ACC112 (cell line): Measurements from ENCODE around the gene NCAPH2.

Experiments used
- H2AFZ ChIP-seq: fragments of 200-600 bp; sonication (generic); one replicate; pipeline ENCODE4 v1.6.0; 2017; ENCODE audit warnings: antibody characterized with exemption, low read length; ENCODE audit not compliant: unreplicated experiment
- H3K27ac ChIP-seq: fragments of 200-600 bp; sonication (generic); 2 replicates; pipeline ENCODE4 v1.5.1; 2014; ENCODE audit warnings: low read depth, mild to moderate bottlenecking, antibody characterized with exemption, low read length, moderate library complexity
- H3K27me3 ChIP-seq: fragments of 200-600 bp; sonication (generic); 2 replicates; pipeline ENCODE4 v1.6.1; 2014; ENCODE audit warnings: mild to moderate bottlenecking, antibody characterized with exemption, low read length, moderate library complexity, mixed read lengths; ENCODE audit not compliant: insufficient read depth
- H3K36me3 ChIP-seq: fragments of 200-600 bp; sonication (generic); 2 replicates; pipeline ENCODE4 v1.6.1; 2016; ENCODE audit warnings: mild to moderate bottlenecking, antibody characterized with exemption, low read length, moderate library complexity, mixed read lengths; ENCODE audit not compliant: insufficient read depth
- H3K4me1 ChIP-seq: fragments of 200-600 bp; sonication (generic); one replicate; pipeline ENCODE4 v1.6.1; 2016; ENCODE audit warnings: low read length, mixed read lengths; ENCODE audit not compliant: insufficient read depth, unreplicated experiment, control insufficient read depth
- H3K4me3 ChIP-seq: fragments of 200-600 bp; sonication (generic); 2 replicates; pipeline ENCODE4 v1.5.1; 2014; ENCODE audit warnings: mild to moderate bottlenecking, low read depth, low read length
- H3K79me2 ChIP-seq: fragments of 200-600 bp; sonication (generic); one replicate; pipeline ENCODE4 v1.6.0; 2016; ENCODE audit warnings: low read length; ENCODE audit not compliant: control insufficient read depth, unreplicated experiment, insufficient read depth

Gene NCAPH2

DNA sequence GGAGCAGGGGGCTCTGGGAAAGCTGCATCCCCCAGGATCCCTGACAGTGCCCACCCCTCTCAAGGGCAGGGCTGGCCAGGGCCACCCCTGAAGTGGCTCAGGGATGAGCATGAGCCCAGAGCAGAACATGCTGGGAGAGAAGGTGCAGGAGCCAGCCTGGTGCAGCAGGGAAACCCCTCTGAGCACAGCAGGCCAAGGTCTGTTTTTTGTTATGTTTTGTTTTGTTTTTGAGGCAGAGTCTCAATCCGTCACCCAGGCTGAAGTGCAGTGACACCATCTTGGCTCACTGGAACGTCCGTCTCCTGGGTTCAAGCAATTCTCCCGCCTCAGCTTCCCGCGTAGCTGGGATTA, 32.4 kb upstream of the NCAPH2 start:
- H3K36me3 ChIP-seq, result no peaks in the 10 kb centered on the region
- 0 out of 2 replicates have a peak overlapping the region, but pooled peaks have one; percentile 76 for H3K4me3 ChIP-seq
- H3K79me2 ChIP-seq, result peaks cover 36% of the 10 kb centered on the region
- no peak overlapping the region for H2AFZ ChIP-seq
- peaks cover 11% of the 10 kb centered on the region for H3K4me1 ChIP-seq
- no peaks in the 10 kb centered on the region for H3K27me3 ChIP-seq
- H3K27ac ChIP-seq, result no peak overlapping the region

DNA sequence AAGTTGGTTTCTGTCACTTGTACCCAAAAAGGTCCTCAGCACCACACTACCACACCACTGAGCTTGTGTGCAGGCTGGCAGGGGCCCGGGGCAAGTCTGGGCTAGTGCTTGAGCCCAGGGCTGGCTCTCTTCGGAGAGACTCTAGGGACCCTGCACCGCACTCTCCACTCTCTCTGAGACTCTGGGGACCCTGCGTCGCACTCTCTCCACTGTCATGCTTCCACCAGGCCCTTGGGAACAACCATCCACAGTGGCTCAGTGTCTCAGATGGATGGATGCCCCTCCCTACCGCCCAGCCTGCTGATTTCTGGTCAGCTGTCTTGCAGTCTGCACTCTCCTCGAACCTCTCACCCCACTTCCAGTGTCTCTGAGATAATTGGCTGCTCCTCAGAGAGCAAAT, 31.2 kb upstream of the NCAPH2 start:
- Histone ChIP-seq H3K4me1 (peaks cover 10% of the 10 kb centered on the region), H3K27ac (no peak overlapping the region), H3K4me3 (no peak overlapping the region), H2AFZ (no peak overlapping the region), H3K79me2 (peaks cover 24% of the 10 kb centered on the region), H3K36me3 (no peaks in the 10 kb centered on the region), H3K27me3 (peaks cover 3% of the 10 kb centered on the region)

DNA sequence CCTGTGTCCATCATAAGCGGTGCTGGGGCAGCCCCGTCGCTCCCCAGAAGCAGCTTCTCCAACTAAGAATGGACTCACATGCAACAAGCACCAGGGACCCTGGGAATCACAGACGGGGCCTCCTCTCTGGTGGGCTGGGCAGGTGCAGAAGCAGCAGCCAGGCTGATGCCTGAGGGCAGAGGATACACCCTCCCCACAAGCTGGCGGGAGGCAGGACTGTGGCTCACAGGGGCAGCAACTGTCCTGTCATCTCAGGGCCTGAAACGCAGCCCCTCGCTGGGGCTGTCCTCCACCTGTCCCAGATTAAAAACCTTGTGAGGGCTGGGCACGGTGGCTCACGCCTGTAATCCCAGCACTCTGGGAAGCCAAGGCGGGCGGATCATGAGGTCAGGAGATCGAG, 30.1 kb upstream of the NCAPH2 start:
- Histone ChIP-seq H3K4me1 (peaks cover 10% of the 10 kb centered on the region), H3K27ac (no peak overlapping the region), H3K27me3 (peaks cover 7% of the 10 kb centered on the region), H2AFZ (no peak overlapping the region), H3K36me3 (no peaks in the 10 kb centered on the region), H3K4me3 (no peak overlapping the region), H3K79me2 (peaks cover 13% of the 10 kb centered on the region)

DNA sequence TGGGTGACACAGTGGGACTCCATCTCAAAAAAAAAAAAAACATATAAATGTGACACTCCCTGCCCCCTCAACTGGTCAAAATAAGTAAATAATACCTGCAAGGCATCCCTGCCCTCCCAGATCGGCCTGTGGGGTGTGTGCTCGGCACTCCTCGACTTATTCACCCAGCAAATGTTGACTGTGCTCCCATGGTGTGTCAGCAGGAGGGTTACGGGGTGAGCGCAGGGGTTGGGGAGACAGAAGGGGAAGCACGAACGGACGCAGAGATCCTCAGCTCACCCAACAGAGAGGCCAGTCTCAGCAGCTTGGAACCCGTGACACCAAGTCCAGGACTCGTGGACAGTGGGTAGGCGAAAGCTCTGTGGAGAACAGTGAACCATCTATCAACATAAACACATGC, 28.3 kb upstream of the NCAPH2 start:
- Histone ChIP-seq H3K4me1 (peaks cover 4% of the 10 kb centered on the region), H3K4me3 (no peak overlapping the region), H3K27me3 (peaks cover 7% of the 10 kb centered on the region), H3K36me3 (no peaks in the 10 kb centered on the region), H2AFZ (no peak overlapping the region), H3K79me2 (no peaks in the 10 kb centered on the region), H3K27ac (no peak overlapping the region)

- peaks cover 7% of the 10 kb centered on the region for H3K27me3 ChIP-seq
- no peaks in the 10 kb centered on the region for H3K4me1 ChIP-seq
- H3K27ac ChIP-seq, result no peak overlapping the region
- peak overlapping the region; percentile 68 for H3K4me3 ChIP-seq
- H3K79me2 ChIP-seq, result no peaks in the 10 kb centered on the region
- H3K36me3 ChIP-seq, result no peaks in the 10 kb centered on the region
- H2AFZ ChIP-seq, result no peak overlapping the region
Observed at GRCh38 chr22:50481045-50481439, 27.0 kb upstream of the NCAPH2 start.

DNA sequence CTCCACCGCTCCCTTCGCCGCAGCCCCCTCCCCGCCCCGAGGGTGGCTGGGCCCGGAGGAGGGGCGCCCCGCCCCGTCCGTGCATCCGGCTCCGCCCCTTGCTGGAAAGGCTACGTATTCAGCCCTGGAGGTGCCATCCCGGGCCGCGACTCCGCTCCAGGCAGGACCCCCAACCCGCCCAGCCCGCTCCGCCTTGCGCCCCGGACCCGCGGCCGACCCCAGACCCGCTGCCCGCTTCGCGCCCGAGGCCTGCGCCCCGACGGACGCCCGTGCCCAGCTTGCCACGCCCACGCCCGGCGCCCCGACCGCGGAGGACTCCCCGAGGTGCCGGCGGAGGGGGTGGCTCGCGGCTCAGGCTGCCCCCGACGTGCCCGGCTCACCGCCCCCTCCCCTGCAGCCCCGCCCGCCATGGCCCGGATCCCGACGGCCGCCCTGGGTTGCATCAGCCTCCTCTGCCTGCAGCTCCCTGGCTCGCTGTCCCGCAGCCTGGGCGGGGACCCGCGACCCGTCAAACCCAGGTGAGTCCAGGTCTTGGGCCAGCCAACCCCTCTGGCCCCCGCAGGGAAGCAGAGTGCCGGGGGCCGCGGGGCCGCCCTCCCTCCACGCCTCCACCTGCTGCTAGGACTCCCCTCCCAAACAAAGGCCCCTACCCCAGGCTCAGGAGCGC, 26.5 kb upstream of the NCAPH2 start, which contains the start of gene ADM2:
Gene ADM2 (plus strand): TSS at position 104 of the 667 bp plus-strand sequence. CDS start 305 bp downstream, at position 409.
- Histone ChIP-seq H3K36me3 (no peaks in the 10 kb centered on the region), H3K27me3 (peaks cover 7% of the 10 kb centered on the region), H3K4me3 (peak within 1 kb of the TSS; percentile 68), H3K27ac (no peak within 1 kb of the TSS), H3K79me2 (no peaks in the 10 kb centered on the region), H2AFZ (no peak within 1 kb of the TSS), H3K4me1 (no peaks in the 10 kb centered on the region)

- peak overlapping the region; percentile 68 for H3K4me3 ChIP-seq
- H3K27ac ChIP-seq, result no peak overlapping the region
- H3K27me3 ChIP-seq, result peaks cover 7% of the 10 kb centered on the region
- H3K36me3 ChIP-seq, result no peaks in the 10 kb centered on the region
- H3K4me1 ChIP-seq, result no peaks in the 10 kb centered on the region
- no peaks in the 10 kb centered on the region for H3K79me2 ChIP-seq
- H2AFZ ChIP-seq, result no peak overlapping the region
Observed at GRCh38 chr22:50482107-50483074, 25.6 kb upstream of the NCAPH2 start.

- Histone ChIP-seq H2AFZ (no peak overlapping the region), H3K36me3 (no peaks in the 10 kb centered on the region), H3K27ac (no peak overlapping the region), H3K4me3 (no peak overlapping the region), H3K27me3 (peaks cover 7% of the 10 kb centered on the region), H3K79me2 (no peaks in the 10 kb centered on the region), H3K4me1 (no peaks in the 10 kb centered on the region)
Observed at GRCh38 chr22:50483106-50483505, 24.9 kb upstream of the NCAPH2 start.

DNA sequence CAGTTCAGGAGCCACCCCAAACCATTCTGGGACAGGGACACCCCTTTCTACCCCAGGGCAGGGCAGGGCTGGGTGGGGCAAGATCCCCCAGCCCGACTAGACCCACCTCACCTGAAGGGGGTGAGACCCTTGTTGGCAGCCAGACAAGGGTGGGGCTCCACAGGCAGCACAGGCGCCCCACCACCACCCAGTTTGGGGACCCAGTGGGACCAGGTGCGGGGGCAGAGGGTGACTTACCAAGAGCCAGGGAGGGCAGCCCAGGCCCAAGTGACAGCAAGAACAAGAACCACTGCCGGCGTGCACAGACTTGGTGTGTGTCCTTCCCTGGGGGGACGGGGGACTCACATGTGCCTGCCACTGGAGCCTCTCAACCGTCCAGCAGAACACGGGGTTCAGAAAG, 24.5 kb upstream of the NCAPH2 start:
- H3K36me3 ChIP-seq, result no peaks in the 10 kb centered on the region
- H3K27ac ChIP-seq, result no peak overlapping the region
- peaks cover 7% of the 10 kb centered on the region for H3K27me3 ChIP-seq
- H3K79me2 ChIP-seq, result no peaks in the 10 kb centered on the region
- H3K4me3 ChIP-seq, result no peak overlapping the region
- no peaks in the 10 kb centered on the region for H3K4me1 ChIP-seq
- H2AFZ ChIP-seq, result no peak overlapping the region

DNA sequence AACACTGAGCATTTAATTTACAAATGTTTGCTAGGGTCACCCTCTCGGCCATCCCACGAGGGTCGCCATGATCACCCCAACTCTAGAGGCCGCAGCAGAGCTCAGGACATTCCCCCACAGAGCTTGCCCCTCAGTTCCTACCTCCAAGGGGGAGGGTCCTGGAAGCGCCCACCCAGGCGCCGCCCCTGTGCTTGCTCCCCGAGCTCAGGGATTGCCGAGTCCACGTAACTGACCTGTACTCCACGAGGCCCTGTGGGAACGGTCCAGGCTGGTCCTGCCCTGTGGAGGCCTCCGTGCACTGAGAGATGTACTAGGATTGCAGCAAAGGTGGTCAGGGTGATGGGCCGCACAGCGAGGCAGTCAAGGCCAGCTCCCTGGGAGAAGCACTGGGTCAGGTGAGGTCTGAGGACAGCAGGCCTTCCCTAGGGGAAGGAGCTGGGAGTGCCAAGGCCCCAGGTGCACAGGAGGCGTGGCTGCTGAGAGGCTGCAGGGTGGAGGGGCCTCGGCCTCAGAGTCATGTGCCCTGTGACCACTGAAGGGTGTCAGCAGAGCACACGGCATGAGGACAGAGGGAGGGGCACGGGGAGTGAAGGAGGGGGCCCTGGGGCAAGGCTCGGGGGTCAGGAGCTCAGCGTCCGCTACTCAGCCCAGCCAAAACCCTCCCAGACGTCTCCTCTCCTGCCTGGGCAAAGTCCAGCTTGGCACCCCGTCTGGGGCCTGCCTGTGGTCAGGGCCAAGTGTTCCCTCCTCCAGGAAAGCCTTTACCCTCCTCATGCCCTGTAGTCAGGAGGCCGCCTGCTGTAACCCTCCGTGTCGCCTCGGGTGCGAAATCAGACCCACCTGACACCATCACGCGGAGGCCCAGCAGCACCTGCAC, 23.8 kb upstream of the NCAPH2 start:
- Histone ChIP-seq H3K4me1 (no peaks in the 10 kb centered on the region), H2AFZ (no peak overlapping the region), H3K79me2 (no peaks in the 10 kb centered on the region), H3K27me3 (peaks cover 7% of the 10 kb centered on the region), H3K36me3 (no peaks in the 10 kb centered on the region), H3K4me3 (no peak overlapping the region), H3K27ac (no peak overlapping the region)
